Panc1 (cell line): ENCODE data around the gene USPL1.

Source experiments
- POLR2AphosphoS5 ChIP-seq: IDR thresholded peaks from 2 replicates; pipeline ENCODE4 v1.6.1; 2012; ENCODE audit warnings: mild to moderate bottlenecking, low read depth, low read length, moderate library complexity
- SIN3A ChIP-seq: IDR thresholded peaks from 2 replicates; pipeline ENCODE4 v1.6.1; 2012; ENCODE audit warnings: low read depth, mild to moderate bottlenecking, low read length, moderate library complexity, borderline replicate concordance; ENCODE audit not compliant: insufficient read depth
- TCF7L2 ChIP-seq: IDR thresholded peaks from 2 replicates; pipeline ENCODE4 v1.6.1; 2011; ENCODE audit warnings: mild to moderate bottlenecking, low read depth, low read length, inconsistent platforms
- TF ChIP-seq, protein P1 (sequence below): fragments of 450-650 bp; IDR thresholded peaks from 2 replicates; pipeline ENCODE4 v1.5.1; 2017; ENCODE audit warnings: mild to moderate bottlenecking
- TF ChIP-seq, protein P2 (sequence below), 2 experiments: IDR thresholded peaks; 2 replicates each; pipeline ENCODE4 v1.6.1; 2011 to 2012; ENCODE audit warnings: low read depth in 2 of 2, control low read depth in 1 of 2, low read length in 1 of 2, mild to moderate bottlenecking in 1 of 2, moderate library complexity in 1 of 2; ENCODE audit not compliant: insufficient read depth in 1 of 2

DNA sequence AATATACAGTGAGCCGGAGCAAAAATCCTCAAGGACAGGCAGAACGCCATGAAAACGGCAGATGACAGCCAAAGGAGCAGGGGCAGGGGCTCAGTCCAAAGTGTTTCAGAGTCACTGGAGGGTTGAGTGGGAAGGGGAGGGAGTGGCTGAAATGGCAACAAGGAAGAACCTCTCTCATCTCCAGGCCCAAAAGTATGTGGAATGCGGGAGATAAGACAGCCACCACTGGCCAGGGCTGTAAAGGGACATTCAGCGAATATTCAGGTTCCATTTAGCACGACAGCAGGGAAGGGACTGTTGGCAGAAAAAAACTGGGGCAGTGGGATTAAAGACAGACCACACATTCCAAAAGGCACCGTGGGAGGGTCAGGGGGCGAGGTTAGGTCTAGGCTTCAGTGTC is 48.4 kb downstream of the USPL1 start:
- no peak for TF ChIP-seq SIN3A
- TF ChIP-seq, protein P1, sequence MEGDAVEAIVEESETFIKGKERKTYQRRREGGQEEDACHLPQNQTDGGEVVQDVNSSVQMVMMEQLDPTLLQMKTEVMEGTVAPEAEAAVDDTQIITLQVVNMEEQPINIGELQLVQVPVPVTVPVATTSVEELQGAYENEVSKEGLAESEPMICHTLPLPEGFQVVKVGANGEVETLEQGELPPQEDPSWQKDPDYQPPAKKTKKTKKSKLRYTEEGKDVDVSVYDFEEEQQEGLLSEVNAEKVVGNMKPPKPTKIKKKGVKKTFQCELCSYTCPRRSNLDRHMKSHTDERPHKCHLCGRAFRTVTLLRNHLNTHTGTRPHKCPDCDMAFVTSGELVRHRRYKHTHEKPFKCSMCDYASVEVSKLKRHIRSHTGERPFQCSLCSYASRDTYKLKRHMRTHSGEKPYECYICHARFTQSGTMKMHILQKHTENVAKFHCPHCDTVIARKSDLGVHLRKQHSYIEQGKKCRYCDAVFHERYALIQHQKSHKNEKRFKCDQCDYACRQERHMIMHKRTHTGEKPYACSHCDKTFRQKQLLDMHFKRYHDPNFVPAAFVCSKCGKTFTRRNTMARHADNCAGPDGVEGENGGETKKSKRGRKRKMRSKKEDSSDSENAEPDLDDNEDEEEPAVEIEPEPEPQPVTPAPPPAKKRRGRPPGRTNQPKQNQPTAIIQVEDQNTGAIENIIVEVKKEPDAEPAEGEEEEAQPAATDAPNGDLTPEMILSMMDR: no peak
- TF ChIP-seq TCF7L2: no peak
- no peak for TF ChIP-seq POLR2AphosphoS5
- TF ChIP-seq, protein P2, sequence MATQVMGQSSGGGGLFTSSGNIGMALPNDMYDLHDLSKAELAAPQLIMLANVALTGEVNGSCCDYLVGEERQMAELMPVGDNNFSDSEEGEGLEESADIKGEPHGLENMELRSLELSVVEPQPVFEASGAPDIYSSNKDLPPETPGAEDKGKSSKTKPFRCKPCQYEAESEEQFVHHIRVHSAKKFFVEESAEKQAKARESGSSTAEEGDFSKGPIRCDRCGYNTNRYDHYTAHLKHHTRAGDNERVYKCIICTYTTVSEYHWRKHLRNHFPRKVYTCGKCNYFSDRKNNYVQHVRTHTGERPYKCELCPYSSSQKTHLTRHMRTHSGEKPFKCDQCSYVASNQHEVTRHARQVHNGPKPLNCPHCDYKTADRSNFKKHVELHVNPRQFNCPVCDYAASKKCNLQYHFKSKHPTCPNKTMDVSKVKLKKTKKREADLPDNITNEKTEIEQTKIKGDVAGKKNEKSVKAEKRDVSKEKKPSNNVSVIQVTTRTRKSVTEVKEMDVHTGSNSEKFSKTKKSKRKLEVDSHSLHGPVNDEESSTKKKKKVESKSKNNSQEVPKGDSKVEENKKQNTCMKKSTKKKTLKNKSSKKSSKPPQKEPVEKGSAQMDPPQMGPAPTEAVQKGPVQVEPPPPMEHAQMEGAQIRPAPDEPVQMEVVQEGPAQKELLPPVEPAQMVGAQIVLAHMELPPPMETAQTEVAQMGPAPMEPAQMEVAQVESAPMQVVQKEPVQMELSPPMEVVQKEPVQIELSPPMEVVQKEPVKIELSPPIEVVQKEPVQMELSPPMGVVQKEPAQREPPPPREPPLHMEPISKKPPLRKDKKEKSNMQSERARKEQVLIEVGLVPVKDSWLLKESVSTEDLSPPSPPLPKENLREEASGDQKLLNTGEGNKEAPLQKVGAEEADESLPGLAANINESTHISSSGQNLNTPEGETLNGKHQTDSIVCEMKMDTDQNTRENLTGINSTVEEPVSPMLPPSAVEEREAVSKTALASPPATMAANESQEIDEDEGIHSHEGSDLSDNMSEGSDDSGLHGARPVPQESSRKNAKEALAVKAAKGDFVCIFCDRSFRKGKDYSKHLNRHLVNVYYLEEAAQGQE (IDR thresholded peaks at IDR 0.05; ENCODE audit: insufficient read depth in 1 of 2, low read depth in 2 of 2, low read length in 1 of 2): no peak
